GM18505 (cell line): Measurements from ENCODE around the gene KIF18A.
"Not testable (repeated sequence)": the region's sequence is repeated elsewhere in the genome, so short reads cannot be mapped to it uniquely, and the experiment has no call there.

Source experiments
- ATAC-seq: cut with Tn5 transposase; IDR thresholded peaks from one replicate; pipeline ENCODE4 v1.9.1; 2021; ENCODE audit not compliant: unreplicated experiment
- POLR2A ChIP-seq: IDR thresholded peaks from 4 replicates; pipeline ENCODE4 v1.6.1; 2011; ENCODE audit warnings: borderline replicate concordance; ENCODE audit not compliant: insufficient read depth, insufficient read length; ENCODE audit errors: extremely low read depth

The KIF18A gene

DNA sequence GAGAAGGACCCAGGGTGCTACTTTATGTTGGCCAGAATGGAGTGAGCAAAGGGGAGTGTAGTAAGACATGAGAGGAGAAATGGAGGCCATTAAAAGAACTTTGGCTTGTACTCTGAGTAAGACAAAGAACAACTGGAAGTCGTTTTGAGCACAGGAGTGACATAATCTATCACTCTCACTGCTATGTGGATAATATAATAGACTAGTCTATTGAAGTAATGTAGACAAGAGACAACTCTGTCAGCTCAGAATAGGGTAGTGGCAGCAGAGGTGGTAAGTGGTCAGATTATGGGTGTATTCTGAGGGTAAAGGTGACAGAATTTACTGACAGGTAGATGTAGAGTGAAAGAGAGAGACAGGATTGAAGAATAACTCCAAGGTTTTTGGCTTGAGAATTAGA is 8.2 kb downstream of the KIF18A start:
- ATAC-seq: no peak
- TF ChIP-seq POLR2A: no peak

DNA sequence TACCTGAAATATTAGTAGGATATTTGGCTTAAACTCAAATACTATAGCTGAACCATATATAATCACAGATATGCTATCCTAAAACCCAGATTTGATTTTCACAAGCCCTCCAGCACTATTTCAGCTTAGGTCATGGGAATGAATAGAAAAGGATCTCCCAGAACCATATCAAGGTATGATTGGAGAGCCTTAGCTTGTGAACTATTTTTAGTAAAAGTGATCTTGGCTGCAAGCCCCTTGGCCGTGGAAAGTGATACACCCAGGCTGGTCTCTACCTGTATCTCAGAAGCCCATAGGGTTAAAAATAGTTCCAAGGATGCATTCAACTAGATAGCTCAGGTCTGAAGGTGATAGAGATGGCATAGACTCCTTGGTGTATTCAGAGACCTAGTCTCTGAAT is 9.7 kb downstream of the KIF18A start:
- TF ChIP-seq POLR2A: no peak
- no peak for ATAC-seq

DNA sequence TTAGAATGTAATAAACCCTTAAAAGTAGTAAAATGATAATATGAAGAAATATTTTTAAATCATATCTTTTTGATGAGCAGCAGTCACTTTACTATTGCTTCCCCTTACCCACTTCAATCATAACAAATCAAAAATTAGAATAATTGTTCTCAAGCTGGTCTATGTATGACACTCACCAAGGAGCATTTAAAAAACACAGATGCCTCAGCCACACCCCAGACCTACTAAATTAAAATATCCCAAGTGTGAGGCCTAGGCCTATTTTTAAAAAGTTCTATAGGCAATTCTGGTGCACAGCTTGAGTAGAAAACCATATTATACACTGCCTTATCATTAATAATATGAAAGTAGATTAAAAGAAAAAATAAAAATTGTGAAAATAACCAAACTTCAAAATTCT is 15.2 kb downstream of the KIF18A start:
- ATAC-seq: no peak
- TF ChIP-seq POLR2A: no peak

DNA sequence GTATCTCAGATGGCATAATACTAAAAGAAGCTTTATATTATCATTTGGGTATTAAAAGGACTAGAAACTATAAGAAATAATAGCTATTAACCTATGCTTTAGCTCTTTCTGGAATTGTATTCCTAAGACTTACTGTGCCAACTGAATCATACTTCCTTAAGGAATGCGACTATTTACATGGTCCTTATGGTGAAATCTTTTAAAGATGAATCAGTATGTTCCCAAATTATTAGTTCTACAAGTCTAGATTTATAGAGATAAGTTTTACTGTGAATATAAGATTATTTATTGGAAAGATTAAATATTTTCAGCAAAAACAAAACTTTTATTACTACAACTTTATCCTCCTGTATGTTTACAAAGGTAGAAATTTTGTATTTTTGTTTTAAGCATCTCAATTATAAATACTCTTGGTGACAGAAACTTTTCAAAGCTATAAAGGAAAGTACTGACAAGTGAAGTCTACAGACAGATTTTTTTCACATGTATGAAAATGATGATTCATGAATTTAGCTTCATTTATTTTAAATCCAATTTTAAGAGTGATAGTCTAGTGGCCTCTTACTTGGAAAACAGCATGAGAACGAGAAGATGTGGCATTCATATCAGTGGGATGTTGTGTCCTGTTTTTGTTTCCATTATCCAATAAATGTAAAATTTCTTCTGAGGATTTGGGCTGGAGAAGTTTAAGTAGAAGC is 17.8 kb downstream of the KIF18A start:
- no peak for ATAC-seq
- no peak for TF ChIP-seq POLR2A

DNA sequence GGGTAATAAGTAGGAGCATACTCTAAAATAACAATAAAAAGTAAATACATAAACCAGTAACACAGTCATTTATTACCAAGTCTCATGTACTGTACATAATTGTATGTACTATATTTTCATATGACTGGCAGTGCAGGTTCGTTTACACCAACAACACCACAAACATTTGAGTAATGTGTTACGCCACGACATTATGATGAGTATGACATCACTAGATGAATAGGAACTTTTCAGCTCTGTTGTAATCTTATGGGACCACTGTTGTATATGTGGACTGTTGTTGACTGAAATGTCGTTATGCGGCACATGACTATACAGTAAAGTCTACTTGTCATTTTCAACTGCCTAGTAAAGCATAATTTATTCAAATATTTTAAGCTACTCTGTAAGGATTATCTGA is 18.6 kb downstream of the KIF18A start:
- no peak for TF ChIP-seq POLR2A
- ATAC-seq: no peak

DNA sequence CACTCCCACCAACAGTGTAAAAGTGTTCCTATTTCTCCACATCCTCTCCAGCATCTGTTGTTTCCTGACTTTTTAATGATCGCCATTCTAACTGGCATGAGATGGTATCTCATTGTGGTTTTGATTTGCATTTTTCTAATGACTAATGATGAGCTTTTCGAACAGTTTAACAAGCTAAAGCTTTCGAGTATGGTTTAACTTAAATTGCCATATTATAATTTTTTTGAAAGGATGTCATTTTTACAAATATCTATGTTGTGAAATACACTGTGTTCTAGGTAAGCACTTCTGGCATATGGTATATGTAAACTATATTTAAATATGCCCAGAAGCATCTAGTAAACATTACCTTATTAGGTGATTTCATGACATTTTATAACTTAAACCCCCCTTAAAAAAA is 20.3 kb downstream of the KIF18A start:
- ATAC-seq: not testable (repeated sequence)

DNA sequence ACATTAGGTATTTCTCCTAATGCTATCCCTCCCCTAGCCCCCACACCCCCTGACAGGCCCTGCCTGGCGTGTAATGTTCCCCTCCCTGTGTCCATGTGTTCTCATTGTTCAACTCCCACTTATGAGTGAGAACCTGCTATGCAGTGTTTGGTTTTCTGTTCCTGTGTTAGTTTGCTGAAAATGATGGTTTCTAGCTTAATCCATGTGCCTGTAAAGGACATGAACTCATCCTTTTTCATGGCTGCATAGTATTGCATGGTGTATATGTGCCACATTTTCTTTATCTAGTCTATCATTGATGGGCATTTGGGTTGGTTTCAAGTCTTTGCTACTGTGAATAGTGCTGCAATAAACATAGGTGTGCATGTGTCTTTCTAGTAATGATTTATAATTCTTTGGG is 20.8 kb downstream of the KIF18A start:
- not testable (repeated sequence) for ATAC-seq

DNA sequence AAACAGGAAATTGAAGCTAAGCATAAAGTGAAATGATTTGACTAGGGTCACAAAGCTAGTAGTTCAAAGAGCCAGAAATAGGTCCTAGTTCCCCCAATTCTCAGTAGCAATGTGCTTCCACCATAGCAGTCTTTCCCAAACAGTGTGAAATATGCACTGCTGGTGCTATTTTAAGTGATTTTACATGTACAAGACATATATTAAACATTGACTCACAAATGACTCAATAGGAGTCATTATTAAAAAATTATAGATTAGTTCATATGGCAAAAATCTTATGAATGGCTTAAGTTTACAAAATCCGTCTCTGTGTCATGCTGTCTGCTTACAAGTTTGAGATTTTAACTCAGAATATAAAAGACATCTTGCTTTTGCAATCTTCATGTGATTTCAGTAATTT is 21.4 kb downstream of the KIF18A start:
- ATAC-seq: no peak
- TF ChIP-seq POLR2A: no peak

DNA sequence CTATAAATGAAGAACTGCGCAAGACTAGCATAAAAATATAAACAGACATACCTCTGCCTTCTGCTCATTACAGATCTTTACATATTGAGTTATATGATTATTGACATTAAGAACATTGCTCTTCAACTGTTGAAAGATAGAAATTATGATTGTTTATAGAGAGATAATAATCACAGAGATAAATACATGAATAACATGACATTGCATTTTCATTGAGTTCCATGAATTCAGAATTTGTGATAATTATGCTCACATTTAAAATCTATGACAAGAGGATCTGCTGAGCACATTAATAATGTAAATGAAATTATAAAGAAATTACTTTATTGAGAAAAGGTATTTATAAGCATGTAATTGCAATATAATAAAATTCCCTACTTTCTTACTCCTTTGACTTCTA is 24.8 kb downstream of the KIF18A start:
- no peak for TF ChIP-seq POLR2A
- no peak for ATAC-seq

DNA sequence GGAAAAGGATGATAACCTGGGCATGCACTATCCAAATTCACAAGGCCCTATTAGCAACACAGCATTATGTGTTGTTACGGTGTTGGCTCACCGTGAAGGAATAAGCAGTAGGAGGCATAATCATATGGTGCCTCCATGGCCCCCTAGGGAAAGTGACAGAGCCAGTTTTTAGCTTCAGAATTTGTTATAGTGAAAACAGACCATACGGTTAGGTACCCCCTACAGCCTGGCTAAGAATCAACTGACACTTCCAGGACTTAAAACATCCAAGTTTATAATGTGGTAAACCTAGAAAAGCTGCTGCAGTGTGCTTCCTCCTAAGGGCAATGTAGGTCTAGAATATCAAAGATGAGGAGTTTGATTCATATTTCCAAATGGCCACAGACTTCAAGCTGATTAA is 30.4 kb downstream of the KIF18A start:
- ATAC-seq: no peak
- no peak for TF ChIP-seq POLR2A

DNA sequence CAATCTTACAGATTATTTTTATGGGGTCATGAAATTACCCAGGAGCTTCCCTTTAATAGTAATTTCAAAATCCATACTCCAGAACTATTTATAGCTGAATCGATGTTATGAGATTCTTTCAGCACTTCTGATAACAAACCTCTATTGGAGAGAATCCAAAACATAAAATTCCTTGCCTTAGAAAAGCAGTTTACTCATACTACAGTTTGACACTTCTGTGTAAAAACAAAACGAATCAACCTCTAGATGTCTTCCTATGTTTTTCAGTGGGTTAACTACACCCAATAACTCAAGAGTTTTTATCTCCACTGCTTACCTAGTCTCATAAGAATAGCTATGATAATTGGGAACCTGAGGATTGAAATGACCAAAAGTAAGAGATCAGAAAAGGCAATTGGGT is 35.6 kb downstream of the KIF18A start:
- ATAC-seq: no peak
- no peak for TF ChIP-seq POLR2A

DNA sequence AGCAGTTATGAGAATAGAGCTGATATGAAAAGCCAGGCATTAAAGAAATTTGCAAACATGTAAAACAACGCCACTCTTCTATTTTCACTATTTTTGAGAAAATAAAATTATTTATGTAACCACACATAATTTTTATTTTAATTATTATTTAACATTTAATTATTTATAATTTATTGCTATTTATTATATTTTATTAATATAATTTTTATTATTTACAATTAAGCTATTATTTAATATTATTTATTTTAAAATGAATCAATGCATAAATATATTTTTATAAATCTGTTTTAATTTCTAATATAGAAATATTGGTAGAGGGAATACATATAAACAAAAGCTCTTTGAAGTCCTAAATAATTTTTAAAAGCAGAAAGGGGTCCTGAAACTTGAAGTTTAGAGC is 36.7 kb downstream of the KIF18A start:
- no peak for ATAC-seq
- TF ChIP-seq POLR2A: no peak

DNA sequence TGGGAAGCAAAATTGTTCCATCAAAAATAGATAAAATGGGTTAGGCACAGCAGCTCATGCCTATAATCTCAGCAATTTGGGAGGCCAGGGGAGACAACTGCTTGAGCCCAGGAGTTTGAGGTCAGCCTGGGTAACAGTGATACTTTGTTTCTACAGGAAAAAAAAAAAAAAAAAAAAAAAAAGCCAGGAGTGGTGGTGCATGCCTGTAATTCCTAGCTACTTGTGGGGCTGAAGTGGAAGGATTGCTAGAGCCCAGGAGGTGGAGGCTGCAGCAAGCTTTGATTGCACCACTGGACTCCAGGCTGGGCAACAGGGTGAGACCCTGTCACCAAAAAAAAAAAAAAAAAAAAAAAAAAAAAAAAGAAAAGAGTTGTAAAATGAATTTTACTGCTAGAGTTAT is 49.6 kb downstream of the KIF18A start:
- TF ChIP-seq POLR2A: no peak
- ATAC-seq: no peak

DNA sequence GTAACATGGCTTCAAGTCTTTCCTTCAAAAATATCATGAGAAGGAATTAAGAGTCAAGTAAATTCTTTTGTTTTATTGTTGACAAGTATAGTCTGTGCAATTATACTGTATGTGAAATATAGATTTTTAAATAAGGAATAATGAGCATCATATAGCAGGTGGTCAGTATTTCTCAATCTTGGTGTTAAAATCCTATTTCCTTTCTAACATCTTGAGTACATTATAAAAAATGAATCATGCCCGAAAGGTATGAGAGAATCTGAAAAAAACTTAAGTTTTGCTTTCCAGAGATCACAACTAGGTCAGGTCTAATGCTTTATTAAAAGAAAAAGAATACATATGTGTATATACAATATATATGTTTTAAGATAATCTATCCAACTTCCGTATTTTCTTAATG is 53.1 kb downstream of the KIF18A start:
- no peak for TF ChIP-seq POLR2A
- ATAC-seq: no peak
